Ovary (tissue), 3 donors: Measurements from ENCODE around the gene FMNL3.

Experiments used
- CTCF ChIP-seq, 3 donors: fragments of 450-650 bp in 2 of 3; fragments of 200-600 bp in 1 of 3; IDR thresholded peaks; one replicate each; pipeline versions ENCODE4 v1.5.1 to v1.8.0; 2016 to 2022; ENCODE audit warnings: antibody characterized with exemption in 3 of 3, mild to moderate bottlenecking in 1 of 3
- EP300 ChIP-seq: sonication (generic); formaldehyde crosslinking; IDR thresholded peaks from one replicate; pipeline ENCODE4 v1.6.1; 2017; ENCODE audit warnings: antibody characterized with exemption
- POLR2A ChIP-seq: fragments of 450-650 bp; IDR thresholded peaks from one replicate; pipeline ENCODE4 v1.6.1; 2017; ENCODE audit warnings: antibody characterized with exemption, mild to moderate bottlenecking, moderate library complexity
- donor health status: DM: no; HTN: no; CAD: no.

- TF ChIP-seq CTCF (IDR thresholded peaks at IDR 0.05) (no peak), POLR2A (no peak), EP300 (no peak)
Observed at GRCh38 chr12:49748800-49749199, 41.6 kb upstream of the FMNL3 start.
